ENCODE data around the gene PTK6.
"Not testable (repeated sequence)": the region's sequence is repeated elsewhere in the genome, so short reads cannot be mapped to it uniquely, and the experiment has no call there.

The PTK6 gene

DNA sequence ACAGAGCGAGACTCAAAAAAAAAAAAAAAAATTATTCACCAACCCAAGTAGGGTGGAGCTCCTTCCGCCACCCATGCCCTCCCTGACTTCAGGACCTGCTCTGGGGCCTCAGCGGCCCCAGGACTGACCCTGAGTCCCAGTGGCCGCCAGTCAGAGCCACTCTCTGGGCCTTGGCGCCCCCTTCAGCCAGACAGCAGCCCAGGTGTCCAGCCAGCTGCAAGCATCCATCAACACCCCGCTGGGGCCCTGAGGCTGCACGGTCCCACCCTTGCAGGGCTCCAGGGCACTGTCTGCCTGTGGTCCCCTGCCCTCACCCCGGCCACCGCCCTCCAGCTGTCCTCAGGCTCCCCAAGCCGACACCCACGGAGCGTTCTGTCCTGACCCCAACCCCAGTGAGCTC, 53.3 kb downstream of the PTK6 start:
- no peak for DNase-seq (ENCODE audit: extremely low read depth in 1 of 2, low read depth in 1 of 2)

DNA sequence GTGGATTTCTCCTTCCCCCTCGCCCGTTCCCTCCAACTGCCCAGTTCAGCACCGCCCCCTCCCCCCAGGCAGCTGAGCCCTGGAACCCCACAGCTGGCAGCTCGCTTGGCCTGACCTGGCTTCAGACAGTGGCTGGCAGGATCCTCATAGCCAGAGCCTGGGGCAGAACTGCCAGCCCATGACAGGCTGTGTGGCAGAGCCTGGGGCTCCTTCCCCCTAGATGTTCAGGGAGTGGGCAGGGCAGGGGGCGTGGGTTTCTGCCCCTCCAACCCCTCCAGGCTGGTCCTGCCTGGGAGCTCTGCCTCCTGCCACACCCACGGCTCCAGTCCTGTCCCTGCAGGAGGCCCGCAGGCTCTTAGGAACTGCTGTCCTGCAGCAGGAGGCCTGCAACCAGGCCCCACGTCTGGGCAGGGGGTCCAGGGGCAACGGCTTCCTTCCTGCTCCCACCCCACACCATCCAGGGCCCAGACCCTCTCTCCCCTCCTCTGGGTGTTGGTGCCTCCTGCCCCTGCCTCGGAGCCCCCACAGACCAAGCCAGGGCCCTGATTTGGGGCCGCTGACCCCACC, 55.1 kb downstream of the PTK6 start:
- DNase-seq (ENCODE audit: extremely low read depth in 1 of 2, low read depth in 1 of 2), result no peak

DNA sequence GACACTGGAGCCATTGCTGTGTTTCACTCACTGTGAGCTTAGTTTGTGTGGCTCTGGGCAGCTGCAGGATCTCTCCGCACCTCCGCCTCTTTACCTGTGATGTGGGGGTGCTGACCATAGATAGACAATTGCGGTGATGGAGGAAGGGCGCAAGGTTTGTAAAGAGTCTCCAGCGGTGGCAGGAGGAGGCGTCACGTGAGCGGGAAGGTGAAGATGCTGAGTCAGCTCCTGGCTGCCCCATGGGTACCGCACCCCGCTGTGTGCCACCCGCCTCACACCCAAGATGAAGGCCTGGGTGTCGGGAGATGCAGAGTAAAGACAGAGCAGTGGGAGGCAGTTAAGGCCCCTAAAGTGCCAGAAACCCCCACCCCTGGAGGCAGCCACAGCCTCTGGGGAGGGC, 55.7 kb downstream of the PTK6 start:
- no peak for DNase-seq (ENCODE audit: extremely low read depth in 1 of 2, low read depth in 1 of 2)

DNA sequence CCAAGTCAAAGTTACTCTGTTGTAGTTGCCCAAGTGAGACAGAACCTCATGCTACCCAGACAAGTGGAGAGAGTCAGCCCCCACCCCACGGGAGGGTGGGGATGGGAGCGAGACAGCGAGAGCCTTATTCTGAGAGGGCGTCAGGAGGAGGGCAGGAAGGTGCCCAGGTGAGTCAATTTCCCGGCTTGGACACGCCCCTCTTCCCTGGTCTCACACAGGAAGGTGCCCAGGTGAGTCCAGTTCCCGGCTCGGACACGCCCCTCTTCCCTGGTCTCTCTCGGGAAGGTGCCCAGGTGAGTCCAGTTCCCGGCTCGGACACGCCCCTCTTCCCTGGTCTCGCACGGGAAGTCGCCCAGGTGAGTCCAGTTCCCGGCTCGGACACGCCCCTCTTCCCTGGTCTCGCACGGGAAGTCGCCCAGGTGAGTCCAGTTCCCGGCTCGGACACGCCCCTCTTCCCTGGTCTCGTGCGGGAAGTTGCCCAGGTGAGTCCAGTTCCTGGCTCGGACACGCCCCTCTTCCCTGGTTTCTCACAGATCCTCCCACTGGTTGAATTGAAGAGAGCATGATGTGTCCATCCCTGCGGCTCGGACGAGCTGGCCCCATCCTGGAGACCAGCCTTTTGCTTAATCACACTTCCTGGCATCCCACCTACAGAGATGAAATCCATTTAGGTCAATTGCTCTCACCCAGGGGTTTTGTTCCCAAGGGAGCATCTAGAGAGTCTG, 57.3 kb downstream of the PTK6 start:
- DNase-seq (ENCODE audit: extremely low read depth in 1 of 2, low read depth in 1 of 2), result not testable (repeated sequence)

DNA sequence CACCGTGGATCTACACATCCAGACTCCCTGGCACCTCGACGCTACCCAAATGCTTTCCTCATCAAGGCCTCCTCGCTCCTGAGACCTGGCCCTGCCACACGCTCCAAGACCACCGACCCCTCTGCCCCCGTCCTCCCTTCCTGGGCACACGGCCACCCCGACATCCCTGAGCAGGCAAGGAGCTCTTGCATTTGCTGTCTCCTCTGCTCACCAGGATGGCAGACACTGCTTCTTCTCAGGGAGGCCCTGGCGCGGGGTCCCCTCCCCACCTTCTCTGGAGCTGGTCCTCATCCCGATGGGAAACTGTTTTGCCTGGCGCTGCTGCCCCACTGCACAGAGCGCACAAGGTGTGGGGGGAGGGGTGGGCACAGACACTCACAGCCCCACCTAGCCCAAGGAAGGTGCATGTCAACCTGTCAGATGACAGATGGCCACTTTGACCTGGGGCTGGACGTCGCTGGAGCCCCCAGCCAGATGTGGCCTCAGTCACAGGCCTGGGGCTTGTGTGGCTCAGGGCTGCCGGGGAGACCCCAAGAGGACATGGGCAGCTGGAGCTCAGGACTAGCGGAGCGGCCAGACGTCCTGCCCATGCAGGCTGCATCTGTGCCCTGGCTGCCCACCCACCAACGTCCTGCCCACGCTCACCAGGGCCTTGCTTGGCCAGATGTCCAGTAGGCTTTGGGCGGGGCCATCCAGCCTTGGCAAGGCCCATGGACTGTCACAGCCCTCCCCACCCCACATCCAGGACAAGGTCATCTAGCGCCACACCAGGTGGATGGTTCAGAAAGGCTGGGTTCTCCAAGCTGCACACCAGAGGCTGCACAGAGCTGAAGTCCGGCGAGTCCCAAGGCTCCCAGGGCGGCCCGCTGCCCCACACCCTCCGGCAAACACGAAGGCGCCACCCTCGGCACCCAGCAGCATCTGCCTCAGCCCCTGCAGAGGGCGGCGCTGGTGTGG, 58.6 kb downstream of the PTK6 start:
- no peak for DNase-seq (ENCODE audit: extremely low read depth in 1 of 2, low read depth in 1 of 2)
